Measurements from ENCODE around the gene RTN4R.

The RTN4R gene

DNA sequence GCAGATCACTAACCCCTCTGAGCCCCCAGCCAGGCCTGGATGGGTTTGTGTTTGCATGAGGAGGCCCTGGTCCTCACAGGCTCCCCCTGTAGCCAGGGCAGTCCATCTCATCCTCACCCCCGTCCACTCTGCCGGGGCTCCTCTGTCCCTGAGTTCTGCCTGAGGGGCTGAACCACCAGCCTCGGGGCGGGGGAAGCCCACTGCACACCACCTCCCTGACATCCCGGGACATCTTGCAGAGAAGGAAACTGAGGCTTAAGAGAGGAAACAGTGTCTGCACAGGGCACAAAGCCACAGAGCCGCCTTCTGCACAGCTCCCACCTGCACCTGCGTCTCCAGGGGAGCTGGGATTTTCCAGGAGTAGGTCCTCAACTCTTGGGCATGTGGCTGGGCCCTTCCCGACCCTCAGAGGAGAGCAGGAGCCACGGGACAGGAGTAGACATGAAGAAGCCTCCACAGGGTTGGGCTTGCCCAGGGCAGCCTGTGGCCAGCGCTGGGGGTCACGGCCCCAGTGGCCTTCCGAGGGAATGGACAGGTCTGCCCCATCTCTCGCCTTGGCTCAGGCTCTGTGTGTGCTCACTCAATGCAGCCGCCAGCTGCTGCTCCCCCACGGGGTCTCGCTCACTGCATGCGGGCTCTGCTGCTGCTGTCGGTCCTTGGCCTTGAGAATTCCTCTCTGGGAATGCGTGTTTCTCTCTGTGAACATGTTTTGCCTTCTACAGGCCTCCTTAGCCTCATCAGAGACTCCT lies 71.8 kb downstream of the RTN4R start:
- DNase-seq (ENCODE audit: extremely low spot score), result no peak
- POLR2A ChIA-PET, result interaction anchor here (0.9 kb wide), 1 partner anchor 18 kb away, joined by 3 read pairs; no protein-coding TSS in a partner anchor
- CTCF ChIA-PET, result interaction anchor here (0.7 kb wide), 1 partner anchor 10 kb away, joined by 3 read pairs; no protein-coding TSS in a partner anchor
- no peak for TF ChIP-seq ZNF384 (IDR thresholded peaks at IDR 0.05)
- no peak for TF ChIP-seq SP1 (IDR thresholded peaks at IDR 0.05)
- TF ChIP-seq BHLHE40 (IDR thresholded peaks at IDR 0.05; ENCODE audit: borderline replicate concordance), result no peak
- TF ChIP-seq FOXM1 (IDR thresholded peaks at IDR 0.05; ENCODE audit: borderline replicate concordance), result no peak
- no peak for TF ChIP-seq ELF4 (IDR thresholded peaks at IDR 0.05)
- TF ChIP-seq CTBP1 (IDR thresholded peaks at IDR 0.05; ENCODE audit: borderline replicate concordance), result no peak
- no peak for TF ChIP-seq FOXA1 (IDR thresholded peaks at IDR 0.05)
- TF ChIP-seq SUZ12 (IDR thresholded peaks at IDR 0.05), result no peak
- TF ChIP-seq PKNOX1 (IDR thresholded peaks at IDR 0.05), result no peak
- TF ChIP-seq TARDBP (IDR thresholded peaks at IDR 0.05), result no peak
- no peak for TF ChIP-seq L3MBTL2 (conservative IDR thresholded peaks at IDR 0.05)
- TF ChIP-seq HDGF (IDR thresholded peaks at IDR 0.05; ENCODE audit: borderline replicate concordance), result no peak
- TF ChIP-seq FOXK2 (IDR thresholded peaks at IDR 0.05), result no peak
- no peak for TF ChIP-seq NFRKB (IDR thresholded peaks at IDR 0.05)
- TF ChIP-seq LEF1 (IDR thresholded peaks at IDR 0.05; ENCODE audit: borderline replicate concordance), result no peak

GRCh38 chr22:20194681-20195593 lies 73.2 kb downstream of the RTN4R start:
- TF ChIP-seq PKNOX1 (IDR thresholded peaks at IDR 0.05) (no peak), SP1 (IDR thresholded peaks at IDR 0.05) (no peak), FOXA1 (IDR thresholded peaks at IDR 0.05) (no peak), CTBP1 (IDR thresholded peaks at IDR 0.05; ENCODE audit: borderline replicate concordance) (no peak), FOXK2 (IDR thresholded peaks at IDR 0.05) (no peak), NFRKB (IDR thresholded peaks at IDR 0.05) (no peak), HDGF (IDR thresholded peaks at IDR 0.05; ENCODE audit: borderline replicate concordance) (no peak), SUZ12 (IDR thresholded peaks at IDR 0.05) (no peak), LEF1 (IDR thresholded peaks at IDR 0.05; ENCODE audit: borderline replicate concordance) (no peak), FOXM1 (IDR thresholded peaks at IDR 0.05; ENCODE audit: borderline replicate concordance) (no peak), BHLHE40 (IDR thresholded peaks at IDR 0.05; ENCODE audit: borderline replicate concordance) (no peak), TARDBP (IDR thresholded peaks at IDR 0.05) (no peak), ZNF384 (IDR thresholded peaks at IDR 0.05) (no peak), ELF4 (IDR thresholded peaks at IDR 0.05) (no peak), ARNT (IDR thresholded peaks at IDR 0.05) (no peak), L3MBTL2 (conservative IDR thresholded peaks at IDR 0.05) (no peak)
- ChIA-PET CTCF (no interaction called here), POLR2A (interaction anchor here (0.9 kb wide), 1 partner anchor 17 kb away, joined by 3 read pairs; no protein-coding TSS in a partner anchor)
- DNase-seq (ENCODE audit: extremely low spot score), result no peak

- no peak for TF ChIP-seq LEF1 (IDR thresholded peaks at IDR 0.05; ENCODE audit: borderline replicate concordance)
- no peak for TF ChIP-seq ELF4 (IDR thresholded peaks at IDR 0.05)
- TF ChIP-seq ARNT (IDR thresholded peaks at IDR 0.05), result no peak
- TF ChIP-seq ZNF384 (IDR thresholded peaks at IDR 0.05), result no peak
- no peak for TF ChIP-seq SUZ12 (IDR thresholded peaks at IDR 0.05)
- no peak for TF ChIP-seq TARDBP (IDR thresholded peaks at IDR 0.05)
- TF ChIP-seq BHLHE40 (IDR thresholded peaks at IDR 0.05; ENCODE audit: borderline replicate concordance), result no peak
- TF ChIP-seq HDGF (IDR thresholded peaks at IDR 0.05; ENCODE audit: borderline replicate concordance), result no peak
- TF ChIP-seq L3MBTL2 (conservative IDR thresholded peaks at IDR 0.05), result no peak
- TF ChIP-seq NFRKB (IDR thresholded peaks at IDR 0.05), result no peak
- TF ChIP-seq FOXK2 (IDR thresholded peaks at IDR 0.05), result no peak
- TF ChIP-seq CTBP1 (IDR thresholded peaks at IDR 0.05; ENCODE audit: borderline replicate concordance), result no peak
- TF ChIP-seq PKNOX1 (IDR thresholded peaks at IDR 0.05), result no peak
- TF ChIP-seq FOXM1 (IDR thresholded peaks at IDR 0.05; ENCODE audit: borderline replicate concordance), result no peak
- no peak for TF ChIP-seq FOXA1 (IDR thresholded peaks at IDR 0.05)
- TF ChIP-seq SP1 (IDR thresholded peaks at IDR 0.05), result no peak
- ChIA-PET CTCF (no interaction called here), POLR2A (interaction anchor here (1.2 kb wide), 1 partner anchor 10 kb away, joined by 3 read pairs; no protein-coding TSS in a partner anchor)
- DNase-seq (ENCODE audit: extremely low spot score), result no peak
Observed at GRCh38 chr22:20193761-20194494, 74.2 kb downstream of the RTN4R start.

DNA sequence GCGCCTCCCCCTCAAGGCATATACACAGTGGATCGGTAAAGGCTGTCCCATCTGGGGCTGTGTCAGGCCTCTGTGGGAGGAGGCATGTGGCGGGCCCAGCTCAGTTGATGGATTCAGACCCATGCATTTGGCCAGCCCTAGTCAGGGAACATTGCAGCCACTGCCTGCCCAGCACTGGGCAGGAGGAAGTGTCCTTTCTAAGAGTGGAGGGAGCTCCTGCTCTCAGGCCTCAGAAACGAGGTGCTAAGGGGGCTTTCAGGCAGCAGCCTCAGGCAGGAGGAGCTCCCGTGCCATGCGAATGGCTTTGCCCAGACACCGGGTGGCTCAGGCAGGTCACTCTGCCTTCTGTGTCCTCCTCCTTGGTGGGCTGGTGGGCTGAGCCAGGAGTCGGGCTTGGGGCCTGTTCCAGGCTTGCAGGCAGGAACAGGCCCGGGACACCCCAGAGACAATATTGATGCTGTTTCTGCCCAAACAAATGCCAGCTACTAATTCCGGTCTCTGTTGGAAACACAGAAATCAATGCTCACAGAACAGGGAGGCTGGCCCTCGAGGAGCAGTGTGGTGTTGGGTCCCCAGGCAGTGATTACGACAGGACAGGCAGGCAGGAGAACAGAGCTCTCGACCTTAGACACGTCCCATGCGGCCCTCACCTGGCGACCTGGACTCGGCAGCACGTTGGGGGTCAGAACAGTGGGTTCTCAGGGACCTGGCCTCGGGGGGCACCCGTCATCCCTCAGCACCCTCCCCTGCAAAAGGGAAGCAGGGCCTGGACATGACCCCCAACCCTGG lies 75.0 kb downstream of the RTN4R start:
- ChIA-PET CTCF (interaction anchor here (0.5 to 1.0 kb wide), 3 partner anchors 18 to 914 kb away, joined by 3 to 4 read pairs (median 3); no protein-coding TSS in a partner anchor), POLR2A (interaction anchor here (1.2 kb wide), 1 partner anchor 11 kb away, joined by 3 read pairs; no protein-coding TSS in a partner anchor)
- no peak for TF ChIP-seq SP1 (IDR thresholded peaks at IDR 0.05)
- TF ChIP-seq LEF1 (IDR thresholded peaks at IDR 0.05; ENCODE audit: borderline replicate concordance), result no peak
- no peak for TF ChIP-seq CTBP1 (IDR thresholded peaks at IDR 0.05; ENCODE audit: borderline replicate concordance)
- TF ChIP-seq FOXA1 (IDR thresholded peaks at IDR 0.05), result no peak
- TF ChIP-seq TARDBP (IDR thresholded peaks at IDR 0.05), result no peak
- TF ChIP-seq ARNT (IDR thresholded peaks at IDR 0.05), result no peak
- TF ChIP-seq PKNOX1 (IDR thresholded peaks at IDR 0.05), result no peak
- TF ChIP-seq BHLHE40 (IDR thresholded peaks at IDR 0.05; ENCODE audit: borderline replicate concordance), result no peak
- no peak for DNase-seq (ENCODE audit: extremely low spot score)

Measured in HEK293T (cell line).